GM12874 (cell line): ENCODE measurements around the gene COL28A1.

Experiments
- CTCF ChIP-seq: IDR thresholded peaks from 2 replicates; pipeline ENCODE4 v1.5.1; 2011; ENCODE audit warnings: low read depth, mild to moderate bottlenecking, control low read depth, low read length, moderate library complexity; ENCODE audit not compliant: insufficient read depth

COL28A1 gene

GRCh38 chr7:7452652-7453051 lies 83.0 kb downstream of the COL28A1 start:
- no peak for TF ChIP-seq CTCF

GRCh38 chr7:7452119-7452518 lies 83.6 kb downstream of the COL28A1 start:
- no peak for TF ChIP-seq CTCF

- TF ChIP-seq CTCF = no peak
Observed at GRCh38 chr7:7449055-7449454, 86.6 kb downstream of the COL28A1 start.

- no peak for TF ChIP-seq CTCF
Observed at GRCh38 chr7:7446616-7447015, 89.1 kb downstream of the COL28A1 start.

GRCh38 chr7:7443806-7444350 lies 91.8 kb downstream of the COL28A1 start:
- no peak for TF ChIP-seq CTCF

- TF ChIP-seq CTCF = no peak
Observed at GRCh38 chr7:7439564-7439963, 96.1 kb downstream of the COL28A1 start.

GRCh38 chr7:7438851-7439250 lies 96.8 kb downstream of the COL28A1 start:
- no peak for TF ChIP-seq CTCF
